BJ (cell line): ENCODE measurements around the gene NMRK1. TPM values are rescaled to one million over a fixed set of nuclear protein-coding genes. Genes with fewer than 3 reads are reported as not detected.
A peak's percentile ranks its signal among the peaks of the same experiment; 100 is the strongest.

Experiments used
- CTCF ChIA-PET: fragments of 350-600 bp; formaldehyde crosslinking; extraction: SDS; loops from one replicate; lab custom pipeline; 2021; ENCODE audit warnings: antibody characterized with exemption, inconsistent platforms; lab: Yijun Ruan, JAX
- POLR2A ChIA-PET: fragments of 300-600 bp; sonication (Branson Sonifier 250); formaldehyde crosslinking; extraction: SDS; loops from one replicate; lab custom pipeline; 2021; ENCODE audit warnings: antibody characterized with exemption; lab: Charles Lee
- DNase-seq: peaks from one replicate; pipeline ENCODE4 v3.0.0-alpha.2; 2011; ENCODE audit warnings: low read depth
- H3K27me3 ChIP-seq: 2 replicates; pipeline ENCODE4 v1.6.0; 2011; ENCODE audit warnings: low read length; ENCODE audit not compliant: control insufficient read depth, insufficient read depth
- H3K36me3 ChIP-seq: 2 replicates; pipeline ENCODE4 v1.5.1; 2011; ENCODE audit warnings: low read length; ENCODE audit not compliant: control insufficient read depth, insufficient read depth
- H3K4me3 ChIP-seq: 2 replicates; pipeline ENCODE4 v1.5.1; 2011; ENCODE audit warnings: low read depth, mild to moderate bottlenecking, control low read depth, low read length
- CTCF ChIP-seq: IDR thresholded peaks from 2 replicates; pipeline ENCODE4 v1.5.1; 2011; ENCODE audit warnings: low read depth, mild to moderate bottlenecking, control low read depth, inconsistent platforms, low read length, moderate library complexity; ENCODE audit not compliant: insufficient read depth
- polyA plus RNA-seq: library from polyadenylated mRNA; depleted of rRNA; stranded (reverse); fragments of >200 nt; gene quantifications from 2 replicates; pipeline ENCODE4 v1.2.3, GENCODE V29; 2011

NMRK1 gene
- polyA plus RNA-seq, 1 experiment: 13.2 TPM

- Histone ChIP-seq H3K27me3 (no peaks in the 10 kb centered on the region), H3K4me3 (no peak overlapping the region), H3K36me3 (no peaks in the 10 kb centered on the region)
- no peak for TF ChIP-seq CTCF
- DNase-seq: no peak
- ChIA-PET CTCF (interaction anchor here (1.0 to 1.1 kb wide), 3 partner anchors 13 to 94 kb away, joined by 3 to 4 read pairs (median 4); no protein-coding TSS in a partner anchor), POLR2A (no interaction called here)
These were observed 2.6 kb upstream of the NMRK1 start for GRCh38 chr9:75090579-75090978.

GRCh38 chr9:75089373-75089766 is 1.4 kb upstream of the NMRK1 start:
- H3K4me3 ChIP-seq: peak overlapping the region; percentile 94
- H3K36me3 ChIP-seq: no peaks in the 10 kb centered on the region
- TF ChIP-seq CTCF: no peak
- ChIA-PET CTCF (interaction anchor here (0.7 to 1.1 kb wide), 4 partner anchors 8 to 17 kb away, joined by 3 to 4 read pairs (median 3); no protein-coding TSS in a partner anchor), POLR2A (interaction anchor here (0.6 kb wide), 1 partner anchor 19 kb away, joined by 3 read pairs; no protein-coding TSS in a partner anchor)
- H3K27me3 ChIP-seq: no peaks in the 10 kb centered on the region
- no peak for DNase-seq

GRCh38 chr9:75088646-75089372 is 854 bp upstream of the NMRK1 start:
- CTCF ChIA-PET: interaction anchor here (0.7 to 1.6 kb wide), 4 partner anchors 8 to 97 kb away, joined by 3 to 7 read pairs (median 3); no protein-coding TSS in a partner anchor
- Histone ChIP-seq H3K27me3 (no peaks in the 10 kb centered on the region), H3K4me3 (peak overlapping the region; percentile 94), H3K36me3 (no peaks in the 10 kb centered on the region)
- no peak for DNase-seq
- peak; percentile 65 for TF ChIP-seq CTCF
- POLR2A ChIA-PET: interaction anchor here (0.6 kb wide), 1 partner anchor 20 kb away, joined by 3 read pairs; no protein-coding TSS in a partner anchor

GRCh38 chr9:75087289-75087823 is 599 bp downstream of the NMRK1 start:
- no peak for DNase-seq
- TF ChIP-seq CTCF: 0 out of 2 replicates have a peak, but pooled peaks have one; percentile 8

More at GRCh38 chr9:75087289-75087823, 599 bp downstream of the NMRK1 start:
- peak overlapping the region; percentile 97 for H3K4me3 ChIP-seq
- POLR2A ChIA-PET: no interaction called here
- H3K27me3 ChIP-seq: no peaks in the 10 kb centered on the region
- CTCF ChIA-PET: interaction anchor here (0.6 to 1.6 kb wide), 9 partner anchors 9 to 318 kb away, joined by 3 to 7 read pairs (median 3); no protein-coding TSS in a partner anchor
- no peaks in the 10 kb centered on the region; the same call in 1 of the 2 replicates for H3K36me3 ChIP-seq
